H9 (cell line): ENCODE measurements around the gene MRFAP1. TPM values are rescaled to one million over a fixed set of nuclear protein-coding genes. Genes with fewer than 3 reads are reported as not detected.

ENCODE experiments used
- DNase-seq: peaks from one replicate; pipeline ENCODE4 v3.0.0-alpha.2; 2017
- H2AFZ ChIP-seq: one replicate; pipeline ENCODE4 v1.6.1; 2013; ENCODE audit warnings: mild to moderate bottlenecking, low read length, control low read depth, moderate library complexity
- H2AK5ac ChIP-seq: 2 replicates; pipeline ENCODE4 v1.6.1; 2013; ENCODE audit warnings: low read length, control low read depth, mixed read lengths; ENCODE audit not compliant: insufficient read length
- H2BK120ac ChIP-seq: one replicate; pipeline ENCODE4 v1.6.1; 2013; ENCODE audit warnings: low read depth, mild to moderate bottlenecking, low read length, control low read depth, inconsistent platforms; ENCODE audit not compliant: poor library complexity, severe bottlenecking
- H2BK12ac ChIP-seq: 2 replicates; pipeline ENCODE4 v1.6.1; 2013; ENCODE audit warnings: low read length, control low read depth, mixed read lengths, low read depth; ENCODE audit not compliant: insufficient read length
- H2BK15ac ChIP-seq: 2 replicates; pipeline ENCODE4 v1.6.1; 2013; ENCODE audit warnings: low read depth, low read length, control low read depth
- H2BK20ac ChIP-seq: one replicate; pipeline ENCODE4 v1.6.1; 2013; ENCODE audit warnings: low read depth, mild to moderate bottlenecking, low read length, control low read depth, inconsistent platforms; ENCODE audit not compliant: poor library complexity, severe bottlenecking
- H2BK5ac ChIP-seq: 2 replicates; pipeline ENCODE4 v1.6.1; 2013; ENCODE audit warnings: low read length, control low read depth, mixed read lengths; ENCODE audit not compliant: insufficient read length
- H3K14ac ChIP-seq: 2 replicates; pipeline ENCODE4 v1.6.1; 2013; ENCODE audit warnings: low read length, control low read depth; ENCODE audit not compliant: insufficient read depth
- H3K18ac ChIP-seq: 2 replicates; pipeline ENCODE4 v1.6.1; 2013; ENCODE audit warnings: low read depth, mild to moderate bottlenecking, mixed read lengths, low read length, control low read depth; ENCODE audit not compliant: insufficient read length
- H3K23ac ChIP-seq: 2 replicates; pipeline ENCODE4 v1.6.1; 2013; ENCODE audit warnings: low read length, control low read depth, mixed read lengths, low read depth; ENCODE audit not compliant: insufficient read length
- H3K23me2 ChIP-seq: 2 replicates; pipeline ENCODE4 v1.6.1; 2013; ENCODE audit warnings: low read depth, mild to moderate bottlenecking, mixed read lengths, low read length, control low read depth; ENCODE audit not compliant: insufficient read length, poor library complexity, severe bottlenecking
- H3K27ac ChIP-seq: 2 replicates; pipeline ENCODE4 v1.5.1; 2013; ENCODE audit warnings: low read length, control low read depth, mixed read lengths, low read depth; ENCODE audit not compliant: insufficient read length
- H3K27me3 ChIP-seq: 2 replicates; pipeline ENCODE4 v1.6.1; 2013; ENCODE audit warnings: low read length, control low read depth, inconsistent platforms; ENCODE audit not compliant: insufficient read depth
- H3K4ac ChIP-seq: 2 replicates; pipeline ENCODE4 v1.6.1; 2013; ENCODE audit warnings: low read depth, mild to moderate bottlenecking, control low read depth, inconsistent platforms, low read length, moderate library complexity
- H3K4me1 ChIP-seq: 2 replicates; pipeline ENCODE4 v1.6.1; 2013; ENCODE audit warnings: low read length, control low read depth, inconsistent platforms; ENCODE audit not compliant: insufficient read depth
- H3K4me2 ChIP-seq: 2 replicates; pipeline ENCODE4 v1.6.1; 2013; ENCODE audit warnings: low read length, control low read depth, mixed read lengths; ENCODE audit not compliant: insufficient read length, insufficient read depth
- H3K56ac ChIP-seq: 2 replicates; pipeline ENCODE4 v1.6.1; 2013; ENCODE audit warnings: low read depth, mild to moderate bottlenecking, mixed read lengths, low read length, control low read depth; ENCODE audit not compliant: insufficient read length
- H3K79me1 ChIP-seq: 2 replicates; pipeline ENCODE4 v1.6.1; 2013; ENCODE audit warnings: low read depth, mild to moderate bottlenecking, moderate library complexity, low read length, control low read depth, inconsistent platforms; ENCODE audit not compliant: insufficient read depth, poor library complexity, severe bottlenecking
- H3K79me2 ChIP-seq: 2 replicates; pipeline ENCODE4 v1.6.1; 2013; ENCODE audit warnings: low read length, control low read depth, inconsistent platforms; ENCODE audit not compliant: insufficient read depth
- H3K9ac ChIP-seq: 2 replicates; pipeline ENCODE4 v1.6.1; 2013; ENCODE audit warnings: low read length, control low read depth, mixed read lengths; ENCODE audit not compliant: insufficient read length; ENCODE audit errors: extremely low read depth
- H3K9me3 ChIP-seq: one replicate; pipeline ENCODE4 v1.6.1; 2013; ENCODE audit warnings: low read depth, low read length, inconsistent platforms; ENCODE audit not compliant: control insufficient read depth
- H3T11ph ChIP-seq: one replicate; pipeline ENCODE4 v1.6.1; 2013; ENCODE audit warnings: mild to moderate bottlenecking, low read length, control low read depth, inconsistent platforms
- H4K20me1 ChIP-seq: one replicate; pipeline ENCODE4 v1.6.1; 2013; ENCODE audit not compliant: control insufficient read depth, insufficient read length, insufficient read depth
- H4K5ac ChIP-seq: 2 replicates; pipeline ENCODE4 v1.6.1; 2013; ENCODE audit warnings: low read depth, mild to moderate bottlenecking, mixed read lengths, low read length, control low read depth; ENCODE audit not compliant: insufficient read length
- H4K8ac ChIP-seq: replicated peaks from 2 replicates; pipeline ENCODE4 v1.6.1; 2013; ENCODE audit warnings: low read length, control low read depth, mixed read lengths, low read depth; ENCODE audit not compliant: insufficient read length
- H4K91ac ChIP-seq: 2 replicates; pipeline ENCODE4 v1.6.1; 2013; ENCODE audit warnings: low read depth, mild to moderate bottlenecking, moderate library complexity, mixed read lengths, low read length, control low read depth; ENCODE audit not compliant: insufficient read length
- H3K27ac Mint-ChIP-seq, 3 experiments: 2 replicates in 2 of 3; 3 replicates in 1 of 3; pipeline ENCODE4 v1.8.0; 2020 to 2021; ENCODE audit warnings: mixed read lengths in 3 of 3, mild to moderate bottlenecking in 1 of 3, moderate library complexity in 1 of 3
- H3K27me3 Mint-ChIP-seq: 2 replicates; pipeline ENCODE4 v1.8.0; 2021; ENCODE audit warnings: low read depth, mild to moderate bottlenecking, moderate library complexity, mixed read lengths
- H3K36me3 Mint-ChIP-seq, 3 experiments: 2 replicates in 2 of 3; 3 replicates in 1 of 3; pipeline ENCODE4 v1.8.0; 2020 to 2021; ENCODE audit warnings: low read depth in 3 of 3, mixed read lengths in 3 of 3; ENCODE audit not compliant: insufficient read depth in 1 of 3
- H3K4me1 Mint-ChIP-seq, 2 experiments: 2 replicates each; pipeline ENCODE4 v1.8.0; 2020; ENCODE audit warnings: mixed read lengths in 2 of 2
- H3K4me3 Mint-ChIP-seq, 2 experiments: 2 replicates in 1 of 2; 3 replicates in 1 of 2; pipeline ENCODE4 v1.8.0; 2020 to 2021; ENCODE audit warnings: mild to moderate bottlenecking in 2 of 2, mixed read lengths in 2 of 2, moderate library complexity in 1 of 2
- H3K9me3 Mint-ChIP-seq, 2 experiments: 2 replicates in 1 of 2; 3 replicates in 1 of 2; pipeline ENCODE4 v1.8.0; 2020; ENCODE audit warnings: mild to moderate bottlenecking in 2 of 2, mixed read lengths in 2 of 2, moderate library complexity in 1 of 2
- CTCF ChIP-seq: fragments of 200-600 bp; sonication (generic); conservative IDR thresholded peaks from 3 replicates; pipeline ENCODE4 v1.8.0; 2021; ENCODE audit warnings: antibody characterized with exemption, mild to moderate bottlenecking
- WGBS: extraction: QIAGEN DNeasy Blood & Tissue Kit; methylation state at CpG from one replicate; pipeline ENCODE4 v1.1.7; 2013; ENCODE audit warnings: missing lambda C conversion rate, low lambda C conversion rate, mixed read lengths; ENCODE audit not compliant: insufficient read length; ENCODE audit errors: extremely low coverage; 5-methylcytosine and 5-hydroxymethylcytosine counted together
- total RNA-seq: library from RNA; stranded (reverse); gene quantifications from 2 replicates; pipeline ENCODE4 v1.2.1, GENCODE V29; 2021

Gene MRFAP1
- total RNA-seq, 1 experiment from 2014 or later: 328 TPM

- Histone ChIP-seq H3K27me3 (no peaks in the 10 kb centered on the region; the same call in 1 of the 2 replicates), H3K9ac (no peak overlapping the region)
- no peak overlapping the region for H3K27ac Mint-ChIP-seq
Measured at GRCh38 chr4:6663596-6664393, 23.3 kb downstream of the MRFAP1 start.

More at GRCh38 chr4:6663596-6664393, 23.3 kb downstream of the MRFAP1 start:
- no peak overlapping the region for H3K56ac ChIP-seq
- H3K27ac ChIP-seq: no peak overlapping the region
- no peaks in the 10 kb centered on the region for H3K79me1 ChIP-seq
- no peak for DNase-seq
- Mint-ChIP-seq H3K36me3 (no peaks in the 10 kb centered on the region), H3K9me3 (no peaks in the 10 kb centered on the region; a peak in 1 of 5 replicates), H3K4me3 (no peak overlapping the region), H3K4me1 (0 out of 4 replicates have a peak, but pooled peaks cover 0 to 4% of the 10 kb centered on the region in 2 experiments), H3K27me3 (peaks cover 46% of the 10 kb centered on the region)
- H4K20me1 ChIP-seq: no peaks in the 10 kb centered on the region
- no peaks in the 10 kb centered on the region for H3K4me1 ChIP-seq
- no peak overlapping the region for H3K18ac ChIP-seq
- H3T11ph ChIP-seq: no peak overlapping the region
- H3K23me2 ChIP-seq: peaks cover 3% of the 10 kb centered on the region
- H2BK5ac ChIP-seq: no peak overlapping the region
- H3K79me2 ChIP-seq: no peaks in the 10 kb centered on the region
- H3K9me3 ChIP-seq: no peaks in the 10 kb centered on the region
- no peak overlapping the region for H4K5ac ChIP-seq
- no peak for TF ChIP-seq CTCF
- H2BK15ac ChIP-seq: no peak overlapping the region
- H2BK12ac ChIP-seq: no peak overlapping the region
- H3K14ac ChIP-seq: no peak overlapping the region
- H2AK5ac ChIP-seq: no peak overlapping the region
- H4K91ac ChIP-seq: no peak overlapping the region
- no CpG with 5 or more reads among the region's 55 CpGs for WGBS
- no peak overlapping the region for H4K8ac ChIP-seq
- H2BK120ac ChIP-seq: no peak overlapping the region
- no peak overlapping the region for H2AFZ ChIP-seq
- H2BK20ac ChIP-seq: no peak overlapping the region
- H3K23ac ChIP-seq: peak overlapping the region; percentile 37
- no peak overlapping the region for H3K4ac ChIP-seq
- H3K4me2 ChIP-seq: no peak overlapping the region
